Chondrocyte (in vitro differentiated cells): ENCODE data around the gene MAP1LC3C. TPM values are rescaled to one million over a fixed set of nuclear protein-coding genes. Genes with fewer than 3 reads are reported as not detected.

Experiments used
- DNase-seq: peaks from one replicate; pipeline ENCODE4 v3.0.0; 2021; ENCODE audit warnings: mixed read lengths, low spot score
- H3K27ac Mint-ChIP-seq: one replicate; pipeline ENCODE4 v1.8.0; 2021; ENCODE audit warnings: mild to moderate bottlenecking, moderate library complexity, mixed read lengths; ENCODE audit not compliant: unreplicated experiment
- H3K27me3 Mint-ChIP-seq: 2 replicates; pipeline ENCODE4 v1.8.0; 2021; ENCODE audit warnings: low read depth, mixed read lengths
- H3K36me3 Mint-ChIP-seq: 2 replicates; pipeline ENCODE4 v1.8.0; 2021; ENCODE audit warnings: low read depth, mixed read lengths
- H3K4me1 Mint-ChIP-seq: 2 replicates; pipeline ENCODE4 v1.8.0; 2021; ENCODE audit warnings: low read depth, mild to moderate bottlenecking, mixed read lengths
- H3K4me3 Mint-ChIP-seq: one replicate; pipeline ENCODE4 v1.8.0; 2021; ENCODE audit warnings: mild to moderate bottlenecking, moderate library complexity, mixed read lengths; ENCODE audit not compliant: unreplicated experiment
- H3K9me3 Mint-ChIP-seq: 2 replicates; pipeline ENCODE4 v1.8.0; 2021; ENCODE audit warnings: low read depth, mixed read lengths
- total RNA-seq: library from RNA; stranded (reverse); gene quantifications from 3 replicates; pipeline ENCODE4 v1.2.1, GENCODE V29; 2021
- TF ChIP-seq, protein P1 (sequence below): fragments of 200-600 bp; sonication (generic); IDR thresholded peaks from 2 replicates; pipeline ENCODE4 v1.5.0; 2021; ENCODE audit warnings: antibody characterized with exemption, mild to moderate bottlenecking, moderate library complexity

Gene MAP1LC3C
- total RNA-seq, 1 donor from 2014 or later: 0.65 TPM

DNA sequence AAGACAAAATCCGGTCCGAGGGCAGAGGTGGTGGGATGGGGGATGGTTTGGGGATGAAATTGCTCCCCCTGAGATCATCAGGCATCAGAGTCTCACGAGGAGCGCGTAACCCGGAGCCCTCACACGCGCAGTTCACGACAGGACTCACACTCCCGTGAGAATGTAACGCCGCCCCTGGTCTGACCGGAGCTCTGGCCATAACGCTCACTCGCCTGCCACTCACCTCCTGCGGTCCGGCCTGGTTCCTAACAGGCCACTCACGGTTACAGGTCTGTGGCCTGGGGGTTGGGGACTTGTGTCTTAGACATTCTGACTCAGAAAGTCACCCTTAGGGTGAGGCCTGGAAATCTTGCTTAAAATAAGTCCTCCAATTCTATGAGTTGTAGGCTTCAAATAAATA lies 19.8 kb downstream of the MAP1LC3C start:
- H3K4me1 Mint-ChIP-seq: no peaks in the 10 kb centered on the region
- TF ChIP-seq, protein P1, sequence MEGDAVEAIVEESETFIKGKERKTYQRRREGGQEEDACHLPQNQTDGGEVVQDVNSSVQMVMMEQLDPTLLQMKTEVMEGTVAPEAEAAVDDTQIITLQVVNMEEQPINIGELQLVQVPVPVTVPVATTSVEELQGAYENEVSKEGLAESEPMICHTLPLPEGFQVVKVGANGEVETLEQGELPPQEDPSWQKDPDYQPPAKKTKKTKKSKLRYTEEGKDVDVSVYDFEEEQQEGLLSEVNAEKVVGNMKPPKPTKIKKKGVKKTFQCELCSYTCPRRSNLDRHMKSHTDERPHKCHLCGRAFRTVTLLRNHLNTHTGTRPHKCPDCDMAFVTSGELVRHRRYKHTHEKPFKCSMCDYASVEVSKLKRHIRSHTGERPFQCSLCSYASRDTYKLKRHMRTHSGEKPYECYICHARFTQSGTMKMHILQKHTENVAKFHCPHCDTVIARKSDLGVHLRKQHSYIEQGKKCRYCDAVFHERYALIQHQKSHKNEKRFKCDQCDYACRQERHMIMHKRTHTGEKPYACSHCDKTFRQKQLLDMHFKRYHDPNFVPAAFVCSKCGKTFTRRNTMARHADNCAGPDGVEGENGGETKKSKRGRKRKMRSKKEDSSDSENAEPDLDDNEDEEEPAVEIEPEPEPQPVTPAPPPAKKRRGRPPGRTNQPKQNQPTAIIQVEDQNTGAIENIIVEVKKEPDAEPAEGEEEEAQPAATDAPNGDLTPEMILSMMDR: no peak
- no peak overlapping the region for H3K4me3 Mint-ChIP-seq
- DNase-seq: no peak
- no peaks in the 10 kb centered on the region for H3K9me3 Mint-ChIP-seq
- no peaks in the 10 kb centered on the region for H3K27me3 Mint-ChIP-seq
- H3K27ac Mint-ChIP-seq: no peak overlapping the region
- no peaks in the 10 kb centered on the region for H3K36me3 Mint-ChIP-seq

DNA sequence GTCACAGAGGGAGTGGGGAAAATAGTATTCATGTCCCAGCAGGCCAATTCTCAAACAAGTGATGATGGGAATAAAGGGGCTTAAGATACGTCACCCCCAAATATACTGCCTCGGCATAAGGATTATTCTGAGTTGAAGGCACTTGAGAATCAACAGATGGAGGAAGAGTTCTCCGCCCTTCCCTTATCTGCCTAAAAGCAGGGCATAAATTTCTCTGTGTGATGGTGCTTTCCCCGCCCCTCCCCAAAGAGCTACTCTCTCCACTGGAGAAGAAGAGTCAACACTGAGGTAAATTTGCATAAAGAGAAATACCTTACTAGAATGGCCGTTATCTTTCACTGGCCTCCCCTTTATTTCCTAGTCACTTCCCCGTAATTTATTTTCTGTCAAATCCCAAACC lies 22.7 kb downstream of the MAP1LC3C start:
- Mint-ChIP-seq H3K36me3 (no peaks in the 10 kb centered on the region), H3K4me3 (no peak overlapping the region), H3K9me3 (no peaks in the 10 kb centered on the region), H3K27me3 (no peaks in the 10 kb centered on the region), H3K27ac (no peak overlapping the region), H3K4me1 (peaks cover 12% of the 10 kb centered on the region)
- TF ChIP-seq, protein P1: no peak
- DNase-seq: no peak

DNA sequence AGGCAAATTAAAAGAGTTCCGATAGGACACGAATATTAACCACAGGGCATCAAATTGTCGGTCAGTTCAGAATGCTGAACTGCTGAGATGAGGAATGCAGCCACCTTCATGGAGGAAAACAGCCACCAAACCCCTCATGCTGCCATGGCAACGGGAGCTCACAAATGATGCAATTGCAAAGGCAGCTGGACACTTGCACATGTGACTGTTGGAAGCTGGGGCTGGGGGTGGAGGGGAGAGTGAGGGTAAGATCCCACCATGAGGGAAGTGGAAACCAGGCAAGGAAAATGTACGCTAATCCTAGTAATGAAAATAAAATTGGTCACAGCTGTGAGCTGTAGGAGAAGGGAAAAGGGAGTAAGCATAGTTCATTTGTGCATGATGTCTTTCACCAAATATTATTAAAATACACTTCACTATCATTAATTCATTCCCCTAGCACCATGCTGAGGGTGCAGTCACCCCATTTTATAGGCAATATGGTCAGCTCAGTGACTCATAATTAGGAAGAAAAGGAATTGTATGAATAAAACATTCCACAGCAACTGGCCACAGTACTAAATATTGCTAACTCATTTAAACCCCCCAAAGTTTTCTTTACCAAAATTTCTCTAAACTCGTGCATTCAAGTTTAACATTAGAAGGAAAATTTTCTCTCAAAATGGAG lies 26.1 kb downstream of the MAP1LC3C start:
- no peaks in the 10 kb centered on the region for H3K9me3 Mint-ChIP-seq
- DNase-seq: no peak
- peaks cover 15% of the 10 kb centered on the region for H3K4me1 Mint-ChIP-seq
- TF ChIP-seq, protein P1: no peak
- no peak overlapping the region for H3K4me3 Mint-ChIP-seq
- peak overlapping the region; percentile 81 for H3K27ac Mint-ChIP-seq
- H3K36me3 Mint-ChIP-seq: no peaks in the 10 kb centered on the region
- H3K27me3 Mint-ChIP-seq: no peaks in the 10 kb centered on the region

DNA sequence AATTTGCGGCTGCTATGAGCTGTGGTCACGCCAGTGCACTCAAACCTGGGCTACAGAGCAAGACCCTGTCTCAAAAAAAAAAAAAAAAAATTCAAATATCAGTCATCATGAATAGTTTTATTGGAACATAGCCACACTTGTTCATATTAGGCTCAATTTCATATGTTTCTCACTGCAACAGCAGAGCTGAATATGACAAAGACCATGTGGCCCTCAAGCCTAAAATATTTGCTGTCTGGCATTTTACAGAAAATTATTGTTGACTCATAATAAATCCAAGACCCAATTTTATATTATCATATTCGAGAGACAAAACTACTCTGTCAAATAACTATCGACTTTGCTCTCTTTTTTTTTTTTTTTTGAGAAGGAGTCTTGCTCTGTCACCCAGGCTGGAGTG lies 30.3 kb downstream of the MAP1LC3C start:
- Mint-ChIP-seq H3K27me3 (no peaks in the 10 kb centered on the region), H3K4me1 (peaks cover 15% of the 10 kb centered on the region), H3K9me3 (no peaks in the 10 kb centered on the region), H3K27ac (no peak overlapping the region), H3K36me3 (no peaks in the 10 kb centered on the region), H3K4me3 (no peak overlapping the region)
- DNase-seq: no peak
- TF ChIP-seq, protein P1: no peak

DNA sequence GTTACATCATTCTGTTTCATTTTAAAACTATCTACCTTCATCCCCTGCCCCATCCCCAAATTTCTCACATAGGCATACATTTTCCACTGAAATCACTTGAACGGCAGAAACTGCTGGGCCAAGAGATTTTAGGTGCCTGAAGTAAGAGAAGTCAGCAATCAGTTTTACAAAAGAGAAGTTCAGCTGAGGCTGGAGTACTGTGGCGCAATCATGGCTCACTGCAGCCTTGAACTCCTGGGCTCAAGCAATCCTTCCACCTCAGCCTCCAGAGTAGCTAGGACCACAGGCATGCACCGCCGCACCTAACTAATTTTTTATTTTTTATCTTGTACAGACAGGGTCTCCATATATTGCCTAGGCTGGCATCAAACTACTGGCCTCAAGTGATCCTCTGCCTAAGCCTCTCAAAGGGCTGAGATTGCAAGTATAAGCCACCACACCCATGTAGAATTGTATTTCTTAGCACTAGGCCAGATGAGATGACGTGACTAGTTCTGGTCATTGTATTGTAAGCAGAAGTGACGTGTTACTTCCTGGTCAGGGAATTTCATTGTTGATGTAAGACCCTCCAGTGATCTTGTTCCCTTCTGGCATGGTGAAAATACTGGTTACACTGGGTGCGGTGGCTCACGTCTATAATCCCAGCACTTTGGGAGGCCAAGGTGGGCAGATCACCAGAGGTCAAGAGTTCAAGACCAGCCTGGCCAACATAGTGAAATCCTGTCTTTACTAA lies 34.2 kb downstream of the MAP1LC3C start:
- no peaks in the 10 kb centered on the region for H3K9me3 Mint-ChIP-seq
- H3K4me1 Mint-ChIP-seq: no peaks in the 10 kb centered on the region
- TF ChIP-seq, protein P1: no peak
- no peaks in the 10 kb centered on the region for H3K27me3 Mint-ChIP-seq
- no peaks in the 10 kb centered on the region for H3K36me3 Mint-ChIP-seq
- no peak overlapping the region for H3K27ac Mint-ChIP-seq
- DNase-seq: no peak
- H3K4me3 Mint-ChIP-seq: no peak overlapping the region
